Calu3 (cell line): Measurements from ENCODE around the gene FAF1. TPM values are rescaled to one million over a fixed set of nuclear protein-coding genes. Genes with fewer than 3 reads are reported as not detected.

Experiments used
- BruUV-seq: library from RNA; stranded (reverse); fragments of 400-500 nt; replicated peaks from 2 replicates; lab custom pipeline; 2021; lab: Mats Ljungman, UMichigan
- CTCF ChIA-PET: fragments of 300-600 bp; sonication (Branson Sonifier 250); formaldehyde crosslinking; loops from one replicate; lab custom pipeline; 2022; ENCODE audit warnings: antibody characterized with exemption; lab: Charles Lee
- DNase-seq: peaks from one replicate; pipeline ENCODE4 v3.0.0; 2022
- H3K27ac Mint-ChIP-seq: one replicate; pipeline ENCODE4 v1.8.0; 2022; ENCODE audit warnings: mixed read lengths; ENCODE audit not compliant: unreplicated experiment
- H3K27me3 Mint-ChIP-seq: one replicate; pipeline ENCODE4 v1.8.0; 2022; ENCODE audit warnings: mixed read lengths; ENCODE audit not compliant: unreplicated experiment
- H3K36me3 Mint-ChIP-seq: one replicate; pipeline ENCODE4 v1.8.0; 2022; ENCODE audit warnings: mild to moderate bottlenecking, moderate library complexity, mixed read lengths; ENCODE audit not compliant: insufficient read depth, unreplicated experiment
- H3K4me1 Mint-ChIP-seq: one replicate; pipeline ENCODE4 v1.8.0; 2022; ENCODE audit warnings: mild to moderate bottlenecking, low read depth, mixed read lengths; ENCODE audit not compliant: unreplicated experiment
- H3K4me3 Mint-ChIP-seq: one replicate; pipeline ENCODE4 v1.8.0; 2022; ENCODE audit warnings: mild to moderate bottlenecking, low read depth, moderate library complexity, mixed read lengths; ENCODE audit not compliant: unreplicated experiment
- H3K9me3 Mint-ChIP-seq: one replicate; pipeline ENCODE4 v1.8.0; 2022; ENCODE audit warnings: low read depth, mixed read lengths; ENCODE audit not compliant: unreplicated experiment
- intact Hi-C: fragments of 100-400 bp; cut with micrococcal nuclease; formaldehyde crosslinking; loops from one replicate; pipeline ENCODE4 v1.10.0; 2022; ENCODE audit not compliant: unreplicated experiment
- total RNA-seq: library from RNA; stranded (reverse); gene quantifications from 2 replicates; pipeline ENCODE4 v1.2.3, GENCODE V29; 2022
- TF ChIP-seq, protein P1 (sequence below): fragments of 200-600 bp; IDR thresholded peaks from one replicate; pipeline ENCODE4 v1.8.0; 2022; ENCODE audit warnings: antibody characterized with exemption; ENCODE audit not compliant: unreplicated experiment

Gene FAF1
- total RNA-seq, 1 experiment from 2014 or later = 104 TPM

DNA sequence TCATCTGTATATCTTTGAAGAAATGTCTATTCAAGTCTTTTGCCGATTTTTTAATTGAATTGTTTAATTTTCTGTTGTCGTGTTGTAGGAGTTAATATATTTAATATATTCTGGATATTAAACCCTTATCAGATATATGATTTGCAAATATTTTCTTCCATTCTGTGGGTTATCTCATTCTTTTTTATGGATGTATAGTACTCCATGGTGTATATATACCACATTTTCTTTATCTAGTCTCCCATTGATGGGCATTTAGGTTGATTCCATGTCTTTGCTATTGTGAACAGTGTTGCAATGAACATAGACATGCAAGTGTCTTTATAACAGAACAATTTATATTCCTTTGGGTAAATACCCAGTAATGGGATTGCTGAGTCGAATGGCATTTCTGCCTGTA is 436.5 kb downstream of the FAF1 start:
- Mint-ChIP-seq H3K4me3 (no peak overlapping the region), H3K36me3 (peaks cover 10% of the 10 kb centered on the region), H3K27me3 (no peaks in the 10 kb centered on the region), H3K27ac (no peak overlapping the region), H3K9me3 (no peaks in the 10 kb centered on the region), H3K4me1 (peaks cover 10% of the 10 kb centered on the region)
- BruUV-seq = no TSS peak
- intact Hi-C loops = no loop called here
- TF ChIP-seq, protein P1, sequence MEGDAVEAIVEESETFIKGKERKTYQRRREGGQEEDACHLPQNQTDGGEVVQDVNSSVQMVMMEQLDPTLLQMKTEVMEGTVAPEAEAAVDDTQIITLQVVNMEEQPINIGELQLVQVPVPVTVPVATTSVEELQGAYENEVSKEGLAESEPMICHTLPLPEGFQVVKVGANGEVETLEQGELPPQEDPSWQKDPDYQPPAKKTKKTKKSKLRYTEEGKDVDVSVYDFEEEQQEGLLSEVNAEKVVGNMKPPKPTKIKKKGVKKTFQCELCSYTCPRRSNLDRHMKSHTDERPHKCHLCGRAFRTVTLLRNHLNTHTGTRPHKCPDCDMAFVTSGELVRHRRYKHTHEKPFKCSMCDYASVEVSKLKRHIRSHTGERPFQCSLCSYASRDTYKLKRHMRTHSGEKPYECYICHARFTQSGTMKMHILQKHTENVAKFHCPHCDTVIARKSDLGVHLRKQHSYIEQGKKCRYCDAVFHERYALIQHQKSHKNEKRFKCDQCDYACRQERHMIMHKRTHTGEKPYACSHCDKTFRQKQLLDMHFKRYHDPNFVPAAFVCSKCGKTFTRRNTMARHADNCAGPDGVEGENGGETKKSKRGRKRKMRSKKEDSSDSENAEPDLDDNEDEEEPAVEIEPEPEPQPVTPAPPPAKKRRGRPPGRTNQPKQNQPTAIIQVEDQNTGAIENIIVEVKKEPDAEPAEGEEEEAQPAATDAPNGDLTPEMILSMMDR = no peak
- no peak for DNase-seq
- CTCF ChIA-PET = no interaction called here

DNA sequence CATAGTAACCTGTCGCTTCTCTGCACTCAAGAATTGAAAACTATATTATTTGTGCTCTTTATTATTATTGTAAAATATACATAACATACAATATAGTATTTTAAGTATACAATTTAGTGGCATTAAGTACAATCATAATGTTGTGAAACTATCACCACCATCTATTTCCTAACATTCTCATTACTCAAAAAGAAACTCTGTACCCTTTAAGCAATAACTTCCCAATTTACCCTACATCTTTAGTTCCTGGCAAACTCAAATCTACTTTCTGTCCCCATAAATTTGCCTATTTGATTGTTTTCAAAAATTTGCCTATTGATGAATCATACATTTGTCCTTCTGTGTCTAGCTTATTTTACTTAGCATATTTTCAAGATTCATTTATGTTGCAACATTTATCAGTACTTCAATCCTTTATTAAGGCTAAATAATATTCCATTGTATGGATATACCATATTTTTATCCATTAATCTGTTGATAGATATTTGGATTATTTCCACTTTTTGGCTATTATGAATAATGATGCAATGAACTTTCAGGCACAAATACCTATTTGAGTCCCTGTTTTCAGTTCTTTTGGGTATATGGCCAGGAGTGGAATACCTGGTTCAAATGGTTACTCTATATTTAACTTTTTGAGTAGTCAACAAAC is 437.2 kb downstream of the FAF1 start:
- no peak overlapping the region for H3K27ac Mint-ChIP-seq
- H3K4me1 Mint-ChIP-seq = peaks cover 7% of the 10 kb centered on the region
- DNase-seq = no peak
- H3K9me3 Mint-ChIP-seq = no peaks in the 10 kb centered on the region
- TF ChIP-seq, protein P1 = no peak
- no peak overlapping the region for H3K4me3 Mint-ChIP-seq
- BruUV-seq = no TSS peak
- intact Hi-C loops = no loop called here
- H3K36me3 Mint-ChIP-seq = peaks cover 10% of the 10 kb centered on the region
- H3K27me3 Mint-ChIP-seq = no peaks in the 10 kb centered on the region
- CTCF ChIA-PET = interaction anchor here (0.6 kb wide), 1 partner anchor 70 kb away, joined by 3 read pairs; no protein-coding TSS in a partner anchor

DNA sequence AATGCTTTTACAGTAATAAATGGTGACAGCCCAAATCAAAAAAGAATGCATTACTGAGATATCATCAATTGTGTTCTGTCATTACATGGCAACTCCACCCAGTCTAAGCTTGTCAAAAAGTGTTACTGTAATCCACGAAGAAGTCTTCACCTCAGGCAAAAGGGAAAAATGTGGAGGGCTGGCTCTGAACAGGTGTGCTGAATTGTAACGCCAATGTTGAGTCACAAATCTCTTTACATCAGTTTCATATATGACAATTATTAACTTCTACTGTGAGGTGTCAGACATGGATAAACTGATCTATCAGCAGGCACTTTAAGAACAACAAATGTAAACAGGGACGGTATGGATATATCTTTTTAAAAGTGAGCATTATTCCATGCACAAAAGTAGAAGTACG is 438.4 kb downstream of the FAF1 start:
- TF ChIP-seq, protein P1 = no peak
- intact Hi-C loops = no loop called here

DNA sequence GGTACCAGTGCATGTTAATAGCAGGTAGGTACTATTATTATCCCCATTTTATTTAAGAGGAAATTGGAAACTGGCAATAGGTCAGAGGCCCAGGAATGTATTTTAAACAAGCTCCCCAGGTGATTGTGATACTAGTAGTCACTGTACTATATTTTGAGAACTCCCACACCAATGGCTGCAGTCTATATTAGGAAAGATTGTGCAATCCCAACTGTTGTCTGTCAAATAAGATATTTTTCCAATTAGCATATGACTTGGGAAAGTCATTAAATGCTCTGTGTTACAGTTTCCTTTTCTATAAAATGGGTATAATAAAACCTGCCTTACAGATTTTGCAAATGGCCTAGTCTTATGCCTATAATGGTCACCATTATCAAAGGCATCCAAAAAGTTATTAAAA is 442.6 kb downstream of the FAF1 start:
- TF ChIP-seq, protein P1 = no peak
- CTCF ChIA-PET = no interaction called here
- intact Hi-C loops = no loop called here
- Mint-ChIP-seq H3K4me3 (no peak overlapping the region), H3K27me3 (no peaks in the 10 kb centered on the region), H3K4me1 (no peaks in the 10 kb centered on the region), H3K36me3 (no peaks in the 10 kb centered on the region), H3K27ac (no peak overlapping the region), H3K9me3 (no peaks in the 10 kb centered on the region)
- no TSS peak for BruUV-seq
- no peak for DNase-seq

More for the DNA sequence above, 438.4 kb downstream of the FAF1 start:
- Mint-ChIP-seq H3K27me3 (no peaks in the 10 kb centered on the region), H3K36me3 (peaks cover 10% of the 10 kb centered on the region), H3K4me1 (no peaks in the 10 kb centered on the region), H3K9me3 (no peaks in the 10 kb centered on the region), H3K27ac (no peak overlapping the region), H3K4me3 (no peak overlapping the region)
- no peak for DNase-seq
- CTCF ChIA-PET = interaction anchor here (0.8 kb wide), 1 partner anchor 8 kb away, joined by 3 read pairs; no protein-coding TSS in a partner anchor
- BruUV-seq = no TSS peak
